HL-60/S4 treated with phorbol 12-myristate 13-acetate at 8.2 ng/mL for 4 days and 3 days (cell line): ENCODE results near the gene CDC45.

ENCODE experiments used
- in situ Hi-C: fragments of 300-500 bp; cut with MboI; formaldehyde crosslinking; loops from 2 replicates; pipeline ENCODE4 v1.15.0; 2022; ENCODE audit warnings: low sequenced_read_pairs

Gene CDC45

GRCh38 chr22:19466848-19467752 is 12.6 kb upstream of the CDC45 start:
- in situ Hi-C loops = no loop called here

GRCh38 chr22:19467912-19468311 is 11.8 kb upstream of the CDC45 start:
- in situ Hi-C loops = no loop called here

GRCh38 chr22:19469421-19469820 is 10.3 kb upstream of the CDC45 start:
- in situ Hi-C loops = no loop called here

- in situ Hi-C loops = no loop called here
Measured at GRCh38 chr22:19470010-19470409, 9.7 kb upstream of the CDC45 start.

GRCh38 chr22:19471572-19471971 is 8.1 kb upstream of the CDC45 start:
- in situ Hi-C loops = no loop called here

GRCh38 chr22:19472233-19472632 is 7.5 kb upstream of the CDC45 start:
- in situ Hi-C loops = no loop called here

- in situ Hi-C loops = no loop called here
Measured at GRCh38 chr22:19473578-19473977, 6.1 kb upstream of the CDC45 start.

- in situ Hi-C loops = no loop called here
Measured at GRCh38 chr22:19476023-19476422, 3.7 kb upstream of the CDC45 start.

- in situ Hi-C loops = no loop called here
Measured at GRCh38 chr22:19477321-19478044, 2.2 kb upstream of the CDC45 start.

- in situ Hi-C loops = no loop called here
Measured at GRCh38 chr22:19478045-19478900, 1.4 kb upstream of the CDC45 start.

GRCh38 chr22:19478901-19479354 is 792 bp upstream of the CDC45 start, which contains the start of gene UFD1:
Gene UFD1 (minus strand): TSS chr22:19479193. CDS start chr22:19479085, 108 bp downstream.
- in situ Hi-C loops = no loop called here

GRCh38 chr22:19480173-19480568 is 451 bp downstream of the CDC45 start:
- in situ Hi-C loops = no loop called here

- in situ Hi-C loops = no loop called here
Measured at GRCh38 chr22:19480789-19481188, 1.1 kb downstream of the CDC45 start.

- in situ Hi-C loops = no loop called here
Measured at GRCh38 chr22:19482297-19482696, 2.6 kb downstream of the CDC45 start.

GRCh38 chr22:19483481-19484244 is 3.9 kb downstream of the CDC45 start:
- in situ Hi-C loops = no loop called here

- in situ Hi-C loops = no loop called here
Measured at GRCh38 chr22:19488285-19488684, 8.6 kb downstream of the CDC45 start.

- in situ Hi-C loops = no loop called here
Measured at GRCh38 chr22:19488884-19489843, 9.4 kb downstream of the CDC45 start.

GRCh38 chr22:19490628-19491230 is 11.0 kb downstream of the CDC45 start:
- in situ Hi-C loops = no loop called here
